Measurements from ENCODE around the gene ALDOB.

The ALDOB gene

GRCh38 chr9:101381833-101382342, 53.7 kb downstream of the ALDOB start:
- DNase-seq: no peak

- no peak for DNase-seq
Observed at GRCh38 chr9:101381118-101381517, 54.5 kb downstream of the ALDOB start.

DNA sequence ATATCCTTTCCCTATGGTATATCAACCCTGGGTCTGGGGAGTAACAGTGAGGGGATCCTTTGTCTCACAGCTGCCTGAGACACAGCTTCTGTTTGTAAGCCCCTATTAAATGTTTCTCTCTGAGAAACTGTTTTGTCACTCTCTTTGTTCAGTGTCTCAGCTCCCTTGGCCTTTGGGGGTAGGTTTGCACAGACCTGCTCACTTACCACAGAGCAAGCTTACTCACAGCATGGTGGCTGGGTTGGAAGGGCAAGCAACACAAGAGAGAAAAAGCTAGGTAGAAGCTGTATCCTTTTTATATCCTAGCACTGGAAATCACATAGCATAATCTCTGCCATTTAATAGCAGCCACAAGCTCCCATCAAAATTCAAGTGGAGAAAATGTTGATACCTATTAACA, 55.3 kb downstream of the ALDOB start:
- no peak for DNase-seq

GRCh38 chr9:101376111-101376848, 59.3 kb downstream of the ALDOB start:
- no peak for DNase-seq

- no peak for DNase-seq
Observed at GRCh38 chr9:101375546-101375945, 60.0 kb downstream of the ALDOB start.

- DNase-seq: no peak
Observed at GRCh38 chr9:101372327-101373118, 63.1 kb downstream of the ALDOB start.

GRCh38 chr9:101371813-101372212, 63.8 kb downstream of the ALDOB start:
- DNase-seq: no peak

Data from activated CD8-positive, alpha-beta memory T cell treated with anti-CD3 and anti-CD28 coated beads, Interleukin-2, amount 50 U/mL, for 4 hours (primary cell).